HG02981 (cell line): ENCODE measurements around the gene CAMTA1.

Experiments
- ATAC-seq: cut with Tn5 transposase; IDR thresholded peaks from one replicate; pipeline ENCODE4 v1.9.1; 2021; ENCODE audit warnings: mild to moderate bottlenecking, moderate library complexity; ENCODE audit not compliant: unreplicated experiment

The CAMTA1 gene

DNA sequence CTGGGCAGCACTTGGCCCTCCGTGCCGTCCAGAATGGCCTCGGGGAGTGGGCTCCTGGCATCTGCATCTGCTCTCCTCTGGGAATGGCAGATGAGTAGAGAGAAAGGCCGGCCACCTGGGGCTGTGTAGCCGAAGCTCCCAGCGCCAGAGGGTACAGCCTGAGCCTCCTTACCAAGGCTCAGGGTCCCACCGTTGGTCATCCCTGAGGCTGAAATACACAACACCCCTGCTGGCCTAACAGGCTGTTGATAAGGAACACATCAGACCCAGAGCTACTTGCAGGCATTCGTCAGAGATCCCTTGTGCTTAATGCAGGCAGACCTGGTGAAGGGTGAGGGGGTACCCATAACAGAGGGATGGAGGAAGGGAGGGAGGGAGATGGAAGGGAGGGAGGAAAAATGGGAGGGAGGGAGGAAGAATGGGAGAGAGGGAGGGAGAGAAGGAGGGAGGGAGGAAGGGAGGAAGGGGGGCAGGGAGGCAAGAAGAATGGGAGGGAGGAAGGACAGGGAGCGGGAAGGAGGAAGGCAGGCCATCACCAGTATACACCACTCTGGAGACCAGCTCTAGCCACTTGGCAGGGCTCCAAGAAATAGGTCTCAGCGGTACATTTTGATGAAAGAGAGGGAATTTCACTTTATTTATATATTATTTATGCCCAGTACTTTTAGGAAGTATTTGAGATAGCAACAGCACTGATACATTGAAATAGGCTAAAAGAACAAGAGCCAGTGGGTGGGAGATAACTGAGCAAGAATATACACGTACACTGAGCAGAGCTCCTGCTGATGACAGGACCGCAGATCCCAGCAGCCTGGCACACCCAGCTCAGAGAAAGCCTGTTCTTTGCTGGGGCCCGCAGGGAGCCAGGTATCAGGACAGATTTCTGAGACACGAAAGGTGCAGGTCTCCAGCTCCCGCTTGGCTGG lies 670.8 kb downstream of the CAMTA1 start:
- no peak for ATAC-seq

DNA sequence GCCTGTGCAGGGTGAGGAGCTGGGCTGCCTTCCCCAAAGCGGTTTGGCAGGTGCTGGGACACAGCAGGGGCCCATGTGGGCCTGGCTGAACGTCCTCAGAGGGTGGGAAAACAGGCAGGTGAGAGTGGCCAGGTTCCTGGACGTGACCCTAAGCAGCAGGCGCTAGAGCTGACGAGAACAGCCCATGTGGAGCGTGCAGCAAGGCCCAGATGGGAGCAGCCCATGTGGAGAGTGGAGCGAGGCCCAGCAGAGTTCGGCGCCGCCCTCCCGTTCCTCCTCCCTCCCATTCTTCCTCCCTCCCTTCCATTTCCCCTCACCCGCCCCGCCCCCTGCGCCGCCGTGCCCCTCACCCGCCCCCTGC lies 671.4 kb downstream of the CAMTA1 start:
- ATAC-seq: no peak

DNA sequence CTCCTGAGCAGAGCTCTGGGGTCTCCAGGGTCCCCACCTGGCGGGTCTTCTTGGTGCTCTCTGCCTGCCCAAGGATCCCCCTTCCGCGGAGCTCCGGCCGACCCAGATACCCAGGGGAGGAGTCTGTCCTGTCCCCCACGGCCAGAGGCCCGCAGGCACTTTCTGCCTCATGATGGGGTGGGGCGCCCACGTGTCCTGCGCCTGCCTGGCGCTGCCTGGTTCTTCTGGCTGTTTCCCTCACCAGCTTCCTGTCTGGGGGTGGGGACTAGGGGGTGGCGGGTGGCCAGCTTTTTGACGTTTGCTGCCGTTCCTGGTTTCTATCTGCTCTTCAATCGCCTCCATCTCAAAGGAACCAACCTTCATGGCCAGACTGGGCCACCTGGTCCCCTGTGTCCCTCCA lies 672.6 kb downstream of the CAMTA1 start:
- no peak for ATAC-seq

DNA sequence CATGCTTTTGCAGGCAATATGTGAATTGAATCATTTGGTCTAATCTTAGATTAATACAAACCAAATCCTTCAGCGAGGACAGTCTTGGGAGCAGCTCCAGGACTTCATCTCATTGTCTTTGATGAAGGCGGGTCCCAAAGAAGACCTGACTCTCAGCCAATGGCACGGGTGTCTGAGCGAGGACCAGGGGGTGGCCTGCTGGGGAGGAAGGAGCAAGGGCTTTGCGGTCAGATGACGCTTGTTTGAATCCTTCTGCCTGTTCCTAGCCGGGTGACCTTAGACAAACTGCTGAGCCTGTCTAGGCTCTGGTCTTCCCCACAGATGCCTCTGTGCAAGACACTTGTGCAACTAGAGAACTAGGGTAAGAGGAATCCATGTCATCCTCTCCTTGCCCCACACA lies 673.7 kb downstream of the CAMTA1 start:
- ATAC-seq: no peak

DNA sequence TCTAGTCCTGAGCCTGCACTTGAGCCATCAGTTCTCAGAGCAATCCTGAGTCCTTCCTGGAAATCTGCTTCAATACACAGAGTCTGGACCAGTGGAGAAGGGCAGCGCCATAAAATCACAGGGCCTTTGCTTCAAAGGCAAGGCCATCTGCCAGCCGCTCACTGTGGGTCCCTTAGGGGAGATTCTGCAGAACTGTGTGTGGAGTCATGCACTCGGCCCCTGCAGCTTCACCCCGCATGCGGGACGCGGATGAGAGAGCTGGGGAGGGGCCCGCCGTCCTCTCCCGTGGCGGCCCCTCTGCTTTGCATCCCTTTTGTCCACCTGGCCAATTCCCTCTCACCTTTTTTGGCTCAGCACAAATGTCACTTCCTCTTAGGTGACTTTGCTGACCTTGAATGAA lies 674.7 kb downstream of the CAMTA1 start:
- no peak for ATAC-seq

DNA sequence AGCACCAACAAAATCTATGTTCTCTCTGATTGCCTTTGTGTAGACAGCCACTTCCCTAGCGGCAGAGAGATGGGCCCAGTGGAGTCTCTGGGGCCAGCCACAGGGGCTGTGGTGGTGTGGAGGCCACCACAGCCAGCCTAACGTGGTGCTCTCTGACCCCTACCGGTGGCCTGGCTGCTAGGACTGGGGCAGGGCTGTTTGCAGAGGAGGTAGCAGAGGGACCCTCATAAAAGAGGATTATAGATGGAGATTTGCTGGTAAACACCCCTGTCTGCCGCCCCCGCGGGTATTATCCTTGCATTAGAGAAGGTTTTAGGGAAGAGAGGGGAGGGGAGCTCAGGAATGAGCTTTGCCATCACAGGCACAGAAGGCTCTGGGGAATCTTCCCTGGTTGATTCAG lies 675.6 kb downstream of the CAMTA1 start:
- ATAC-seq: no peak

DNA sequence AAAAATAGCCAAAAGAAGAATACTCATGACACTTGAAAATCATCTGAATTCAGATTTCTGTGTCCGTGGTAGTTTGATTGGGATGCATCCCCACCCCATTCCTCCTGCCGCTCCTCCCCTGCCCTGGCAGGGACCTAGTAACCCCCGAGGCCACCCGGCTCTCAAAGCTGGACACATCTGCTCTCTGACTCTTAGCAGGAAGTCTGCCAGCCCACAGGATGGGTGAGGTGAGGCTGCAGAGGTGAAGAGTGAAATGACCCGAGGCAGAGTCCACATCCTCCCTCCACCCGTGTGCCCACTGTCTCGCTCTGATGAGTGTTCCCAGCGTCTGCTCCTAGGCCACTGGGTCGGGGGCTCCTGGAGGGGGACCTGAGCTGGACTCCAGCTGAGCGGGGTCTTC lies 677.4 kb downstream of the CAMTA1 start:
- no peak for ATAC-seq

DNA sequence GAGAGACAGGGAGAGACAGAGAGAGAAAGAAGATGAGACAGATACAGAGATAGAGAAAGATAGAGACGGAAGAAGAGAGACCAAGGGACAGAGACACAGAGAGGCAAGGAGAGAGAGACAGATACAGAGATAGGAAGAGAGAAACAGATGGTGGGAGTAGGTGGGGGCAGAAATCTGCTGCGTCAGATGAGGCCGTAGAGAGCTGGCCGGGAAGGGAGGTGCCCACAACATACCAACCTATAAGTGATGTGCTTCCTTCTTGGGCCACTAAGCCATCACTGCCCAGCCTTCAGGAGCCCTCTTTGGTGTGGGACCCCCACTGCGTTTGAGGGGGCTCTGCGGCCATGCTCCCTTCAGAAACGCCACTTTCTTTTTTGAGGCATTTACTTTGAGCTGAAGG lies 678.3 kb downstream of the CAMTA1 start:
- no peak for ATAC-seq

DNA sequence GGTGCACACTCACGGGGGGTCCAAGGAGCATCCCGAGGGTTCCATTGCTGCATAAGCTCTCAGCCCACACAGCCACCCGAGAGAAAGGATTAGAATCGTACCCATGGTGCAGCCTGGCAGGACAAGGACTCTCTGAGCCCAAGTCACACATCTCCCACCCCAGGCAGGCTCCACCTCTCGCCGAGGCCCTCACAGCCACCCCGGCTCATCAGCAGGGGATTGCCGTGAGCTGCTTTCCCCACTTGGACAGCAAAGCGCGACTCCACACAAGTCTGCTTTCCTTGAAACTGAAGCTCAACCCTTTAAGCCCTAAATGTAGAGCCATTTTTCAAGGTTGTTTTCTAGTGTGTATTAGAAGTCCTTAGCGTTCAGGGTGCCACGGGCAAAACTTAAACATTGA lies 679.5 kb downstream of the CAMTA1 start:
- no peak for ATAC-seq

DNA sequence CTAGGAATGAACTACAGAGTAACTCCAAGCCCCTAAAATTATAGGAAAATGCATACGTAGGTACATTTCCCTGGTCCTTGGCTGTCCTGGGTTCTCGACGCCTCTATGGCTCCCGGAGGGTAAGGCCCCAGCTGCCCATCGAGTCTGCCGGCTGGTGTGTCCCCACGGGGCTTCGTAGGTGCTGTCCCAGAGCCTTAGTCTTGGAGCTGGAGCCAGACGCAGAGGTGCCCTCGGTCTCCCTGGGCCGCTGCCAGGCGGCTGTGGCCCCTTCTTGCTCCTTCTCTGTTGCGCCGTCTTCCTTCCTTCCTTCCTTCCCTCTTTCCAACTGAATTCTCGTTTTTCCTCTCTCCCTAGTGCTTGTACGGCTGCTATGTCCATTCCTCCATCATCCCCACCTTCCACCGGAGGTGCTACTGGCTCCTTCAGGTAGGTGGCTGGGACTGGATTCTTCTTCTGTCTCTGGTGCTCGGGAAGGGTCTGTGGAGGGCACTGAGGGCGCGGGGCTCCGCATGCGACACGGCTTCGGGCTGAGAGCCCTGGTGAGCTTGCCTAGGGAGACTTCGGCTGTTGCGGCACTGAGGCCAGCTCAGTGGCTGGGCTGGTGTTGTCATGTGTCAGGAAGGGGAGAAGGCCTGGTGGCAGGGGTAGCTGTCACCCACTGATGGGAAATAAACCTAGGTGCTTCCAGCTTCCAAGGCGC lies 682.4 kb downstream of the CAMTA1 start:
- no peak for ATAC-seq

DNA sequence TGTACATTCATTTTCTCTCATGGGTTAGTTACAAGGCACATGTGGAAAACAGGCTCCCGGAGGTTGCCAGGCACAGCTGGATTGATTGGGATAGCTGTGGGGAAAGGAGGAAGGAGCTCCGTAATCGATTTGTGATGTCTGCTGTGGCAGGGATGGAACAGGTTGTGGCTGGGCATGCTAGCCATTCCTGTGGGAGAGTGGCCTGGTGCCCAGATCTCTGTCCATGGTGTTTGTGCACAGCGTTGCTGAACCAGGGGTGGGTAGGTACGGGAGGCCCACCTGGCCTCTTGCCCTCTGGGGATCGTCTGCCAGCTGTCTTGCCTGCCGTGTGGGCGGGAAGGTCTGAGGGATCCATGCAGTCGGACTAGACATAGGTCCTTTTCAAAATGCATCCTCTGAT lies 683.0 kb downstream of the CAMTA1 start:
- ATAC-seq: no peak

DNA sequence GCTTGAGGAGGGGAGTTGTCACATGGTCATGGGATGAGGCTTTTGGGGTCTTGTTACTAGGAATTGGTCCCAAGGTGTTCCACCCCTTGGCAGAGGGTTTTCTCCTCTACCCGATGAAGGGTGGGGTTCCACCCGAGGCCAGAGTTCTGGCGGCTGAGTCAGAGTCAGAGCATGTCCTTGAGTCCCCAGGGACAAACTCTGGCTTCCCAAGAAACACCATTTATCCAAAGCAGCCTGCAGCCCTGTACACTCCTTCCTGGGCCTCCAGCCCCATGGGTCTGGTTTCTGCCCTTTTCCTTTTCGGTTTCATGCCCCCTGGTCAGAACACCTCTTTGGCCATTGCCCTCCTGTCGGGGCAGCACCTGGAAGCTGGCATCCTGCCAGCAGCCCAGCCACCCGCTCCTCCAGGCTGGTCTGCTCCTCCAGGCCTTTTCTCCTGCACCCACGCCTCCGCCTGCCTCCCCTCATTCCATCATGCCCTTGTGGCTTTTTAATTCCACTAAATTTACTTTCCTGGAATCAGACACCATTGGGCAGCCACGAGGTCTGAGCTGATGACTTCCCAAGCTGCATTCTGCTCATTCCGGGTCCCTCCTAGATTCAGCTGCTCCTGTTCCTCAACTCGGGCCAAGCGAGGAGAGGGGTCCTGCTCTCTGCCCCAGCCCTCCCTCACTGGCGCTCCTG lies 684.1 kb downstream of the CAMTA1 start:
- ATAC-seq: no peak

DNA sequence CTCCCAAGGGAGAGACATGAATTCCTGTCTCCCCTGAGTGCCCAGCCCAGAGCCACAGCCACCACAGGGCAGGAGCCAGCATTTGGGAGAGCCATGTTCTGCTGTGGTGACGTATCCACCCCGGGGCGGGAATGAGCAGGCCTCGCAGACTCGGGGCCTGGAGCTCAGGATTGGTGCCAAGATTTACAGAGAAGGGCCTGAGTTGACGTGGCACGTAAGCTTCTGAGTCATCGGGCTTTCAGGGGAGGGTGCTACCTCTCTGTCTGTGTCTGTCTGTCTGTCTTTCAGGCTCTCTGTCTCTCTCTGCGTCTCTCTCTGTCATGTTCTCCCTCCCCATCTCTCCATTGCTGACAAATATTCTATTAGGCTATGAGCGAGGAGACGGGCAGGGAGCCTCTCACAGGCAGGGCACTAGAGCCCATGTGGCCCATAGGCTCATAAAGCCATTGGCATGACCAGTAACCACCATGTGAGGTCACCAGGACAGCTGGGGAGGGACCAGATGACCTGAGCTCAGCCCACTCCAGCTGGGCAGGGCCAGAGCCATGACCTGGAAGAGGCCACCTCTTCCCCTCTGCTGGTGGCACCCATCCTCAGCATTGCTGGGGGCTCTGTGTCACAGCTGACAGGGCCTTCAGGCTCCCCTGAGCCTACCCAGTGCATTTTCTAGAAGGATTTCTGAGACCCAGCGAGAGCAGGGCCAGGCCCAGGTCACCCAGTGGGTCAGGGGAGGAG lies 685.8 kb downstream of the CAMTA1 start:
- no peak for ATAC-seq

DNA sequence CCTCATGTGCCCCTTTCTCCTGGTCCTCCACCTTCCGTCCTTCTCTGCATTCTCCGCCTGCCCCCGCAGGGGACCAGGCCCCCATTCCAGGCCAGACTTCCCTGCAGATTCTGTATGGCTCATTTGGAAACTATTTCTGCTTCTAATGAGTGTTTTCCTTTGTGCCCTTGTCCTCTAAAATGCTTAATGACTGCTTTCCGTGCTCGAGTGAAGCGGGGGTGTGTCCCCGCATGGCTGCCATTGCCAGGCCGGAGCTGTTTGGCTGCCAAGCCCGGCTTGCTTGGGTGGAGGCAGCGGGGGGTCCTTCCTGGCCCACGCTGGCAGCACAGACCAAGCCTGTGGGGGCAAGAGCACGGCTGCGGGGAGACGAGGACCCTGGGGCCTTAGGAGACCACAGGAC lies 686.6 kb downstream of the CAMTA1 start:
- ATAC-seq: no peak

DNA sequence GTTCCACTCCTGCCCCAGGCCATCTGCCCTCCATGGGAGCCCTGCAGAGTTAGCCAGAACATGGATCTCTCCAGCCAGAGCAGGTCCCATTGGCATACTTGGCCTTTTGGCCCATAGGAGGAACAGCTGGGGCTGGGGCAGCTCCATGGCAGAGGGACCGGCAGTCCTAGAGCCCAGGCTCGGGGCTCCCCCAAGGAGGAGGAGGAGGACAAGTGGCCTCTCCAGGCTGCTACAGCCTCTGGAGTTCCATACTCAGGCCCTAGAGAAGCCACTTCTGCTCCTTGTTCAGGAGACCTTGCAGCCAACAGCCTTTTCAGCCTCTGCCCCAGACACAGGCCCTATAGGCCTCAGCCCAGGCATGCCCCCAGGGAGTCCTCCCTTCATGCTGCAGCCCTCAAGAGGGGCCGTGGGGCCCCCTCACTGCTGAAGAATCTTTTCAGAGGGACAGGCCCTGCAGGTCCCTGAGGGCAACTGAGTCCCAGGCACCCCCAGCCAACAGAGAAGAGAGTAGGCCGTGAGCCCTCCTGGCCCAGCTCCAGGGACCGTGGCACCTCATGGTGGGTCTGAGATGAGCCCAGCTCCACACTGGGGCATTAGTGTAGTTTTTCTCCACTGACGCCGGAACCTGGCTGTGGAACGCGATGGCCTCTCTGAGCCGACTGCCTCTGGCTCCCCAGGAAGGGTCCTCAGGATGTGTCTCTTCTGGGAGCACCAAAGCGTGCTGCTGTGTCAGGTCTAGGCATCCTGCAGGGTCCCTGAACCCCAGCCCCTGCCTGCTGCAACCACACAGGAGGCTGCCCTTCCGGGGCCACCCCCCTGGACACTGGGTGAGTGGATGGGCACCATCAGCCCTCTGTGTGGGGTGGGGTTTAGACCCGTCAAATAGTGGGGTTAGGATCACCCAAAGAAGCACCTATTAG lies 688.2 kb downstream of the CAMTA1 start:
- ATAC-seq: no peak

DNA sequence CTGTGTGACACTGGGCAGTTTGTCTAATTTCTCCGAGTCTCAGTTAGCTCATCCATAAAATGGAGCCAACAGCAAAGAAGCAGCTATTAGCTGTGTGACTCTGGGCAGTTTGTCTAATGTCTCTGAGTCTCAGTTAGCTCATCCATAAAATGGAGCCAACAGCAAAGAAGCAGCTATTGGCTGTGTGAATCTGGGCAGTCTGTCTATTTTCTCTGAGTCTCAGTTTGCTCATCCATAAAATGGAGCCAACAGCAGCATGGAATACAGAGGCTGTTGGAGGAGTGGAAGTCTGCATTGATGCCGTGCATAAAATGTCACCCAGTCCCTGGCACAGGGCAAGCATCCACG lies 688.9 kb downstream of the CAMTA1 start:
- ATAC-seq: no peak

DNA sequence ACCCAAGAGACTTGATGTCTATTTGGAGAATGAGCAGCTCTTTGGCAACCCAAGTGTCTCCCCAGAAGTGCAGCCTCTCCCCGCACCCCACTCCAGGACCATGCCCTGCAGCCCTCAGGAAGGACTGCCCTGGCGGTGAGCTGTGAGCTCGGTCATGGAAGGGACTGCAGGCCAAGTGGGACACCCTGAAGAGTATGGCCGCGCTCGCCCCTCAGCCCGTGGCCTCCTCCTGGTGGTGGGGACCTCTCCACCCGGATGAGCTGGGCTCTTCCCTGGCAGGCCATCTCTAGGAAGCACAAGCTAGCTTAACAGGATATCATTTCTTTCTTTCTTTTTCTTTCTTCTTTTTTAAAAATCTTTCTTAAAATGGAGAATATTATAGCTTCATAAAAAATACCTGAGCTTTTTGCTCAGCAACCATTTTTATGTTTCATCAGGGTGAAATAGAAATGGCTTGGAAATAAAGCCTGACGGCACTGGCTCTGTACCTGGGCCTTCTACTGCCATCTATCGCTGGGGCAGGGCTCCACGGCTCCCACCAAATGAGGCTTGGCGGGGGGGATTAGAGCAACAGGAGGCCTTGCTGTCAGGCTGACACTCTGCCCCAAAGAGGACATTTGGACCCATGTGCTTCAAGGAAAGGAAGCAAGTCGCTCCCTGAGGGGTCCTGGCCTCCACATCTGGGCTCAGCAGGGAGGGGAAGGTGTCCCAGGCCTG lies 689.7 kb downstream of the CAMTA1 start:
- no peak for ATAC-seq

DNA sequence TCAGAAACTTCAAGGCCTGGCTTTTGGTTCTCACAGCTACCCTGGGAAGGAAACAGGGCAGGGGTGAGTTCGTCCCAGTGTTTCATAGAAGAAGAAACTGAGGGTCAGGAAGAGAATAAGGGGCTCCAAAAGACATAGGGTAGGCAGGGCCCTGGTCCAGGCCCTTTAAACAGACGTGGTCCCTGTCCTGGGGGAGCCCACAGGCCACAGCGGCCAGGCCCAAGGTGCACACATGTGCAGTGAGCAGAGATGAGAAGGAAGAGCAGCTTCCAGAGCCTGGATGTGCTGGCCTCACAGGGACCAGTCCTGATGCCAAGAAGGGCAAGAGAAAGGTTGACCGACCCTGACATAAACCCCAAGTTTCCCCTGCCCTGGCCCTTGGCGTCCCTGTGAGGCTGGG lies 690.4 kb downstream of the CAMTA1 start:
- no peak for ATAC-seq

DNA sequence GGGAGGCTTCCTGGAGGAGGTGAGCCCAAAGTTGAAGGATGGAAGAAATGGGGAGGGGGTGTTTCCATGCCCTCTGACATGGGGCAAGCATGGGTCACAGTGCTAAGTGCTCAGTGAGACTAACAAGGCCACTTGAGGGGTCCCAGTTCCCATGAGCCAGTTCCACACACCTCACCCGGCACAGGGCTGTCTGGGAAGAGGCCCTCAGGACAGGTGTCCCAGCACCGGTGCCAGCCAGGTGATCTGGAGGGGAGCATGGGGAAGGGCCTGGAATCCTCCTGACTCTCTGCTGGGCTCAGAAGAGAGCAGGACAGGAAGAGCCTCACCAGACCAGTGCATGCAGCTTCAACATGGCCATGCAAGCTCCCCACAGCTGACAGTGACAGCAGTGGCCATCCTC lies 691.1 kb downstream of the CAMTA1 start:
- ATAC-seq: no peak
